NCI-H345 (cell line): ENCODE measurements around the gene MRPL32.

Experiments
- DNase-seq: peaks from one replicate; lab custom pipeline; 2025; lab: John Stamatoyannopoulos, UW

The MRPL32 gene

DNA sequence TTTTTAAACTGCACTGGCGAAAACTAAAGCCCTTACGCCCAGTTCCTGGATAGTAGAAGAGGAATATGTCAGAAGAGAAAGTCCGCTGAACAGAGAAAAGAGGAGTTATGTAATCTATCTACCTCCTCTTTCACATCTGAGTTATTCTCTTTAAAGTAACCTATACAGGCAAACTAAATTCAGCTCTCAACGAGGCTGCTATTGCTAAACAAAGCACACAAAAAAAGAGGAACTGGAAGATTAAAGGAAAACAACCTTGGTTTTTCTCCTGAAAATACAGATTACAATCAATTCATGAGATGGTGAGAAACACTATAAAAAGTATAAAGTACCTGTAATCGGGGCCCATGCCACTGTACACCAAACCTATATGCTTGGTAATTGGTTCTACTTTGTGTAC, 6.0 kb upstream of the MRPL32 start:
- no peak for DNase-seq

GRCh38 chr7:42928754-42929153, 3.4 kb upstream of the MRPL32 start:
- DNase-seq = no peak

- no peak for DNase-seq
These were observed 2.7 kb upstream of the MRPL32 start for GRCh38 chr7:42929449-42929848.

DNA sequence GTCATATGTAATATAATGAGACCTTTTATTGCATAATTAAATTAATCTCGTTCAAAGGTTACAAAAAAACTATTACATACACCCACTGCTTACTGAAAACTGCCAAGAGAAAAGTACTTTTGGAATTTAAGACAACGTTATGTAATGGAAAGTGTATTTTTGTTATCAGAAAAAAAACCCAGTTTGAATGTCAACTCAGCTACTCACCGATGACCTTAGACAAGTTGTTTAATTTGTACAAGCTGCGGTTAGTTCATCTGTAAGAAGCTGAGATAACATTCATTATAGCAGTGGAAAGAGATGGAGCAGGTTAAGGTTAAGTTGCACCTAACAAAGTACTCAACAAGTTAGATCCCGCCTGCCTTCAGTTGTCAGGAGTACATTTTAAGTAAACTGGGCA, 1.3 kb upstream of the MRPL32 start:
- no peak for DNase-seq

DNA sequence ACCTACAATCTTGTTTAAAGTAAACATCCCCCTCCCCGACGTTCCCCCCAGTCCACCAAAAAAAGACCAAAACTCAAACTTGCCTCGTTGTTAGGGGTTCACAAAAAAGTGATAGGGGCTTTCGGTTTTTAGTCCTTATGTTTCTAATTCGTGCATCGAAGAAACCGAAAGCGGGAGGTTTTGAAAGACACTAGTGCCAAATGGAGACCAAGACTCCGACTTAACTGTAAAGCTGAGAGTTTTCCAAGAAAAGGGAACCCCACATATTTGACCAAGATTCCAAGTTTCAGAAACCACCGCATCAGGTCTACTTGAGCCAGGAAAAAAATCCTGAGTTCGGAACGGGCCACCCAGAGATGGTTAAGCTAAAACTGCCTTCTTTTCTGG, 736 bp upstream of the MRPL32 start:
- no peak for DNase-seq

DNA sequence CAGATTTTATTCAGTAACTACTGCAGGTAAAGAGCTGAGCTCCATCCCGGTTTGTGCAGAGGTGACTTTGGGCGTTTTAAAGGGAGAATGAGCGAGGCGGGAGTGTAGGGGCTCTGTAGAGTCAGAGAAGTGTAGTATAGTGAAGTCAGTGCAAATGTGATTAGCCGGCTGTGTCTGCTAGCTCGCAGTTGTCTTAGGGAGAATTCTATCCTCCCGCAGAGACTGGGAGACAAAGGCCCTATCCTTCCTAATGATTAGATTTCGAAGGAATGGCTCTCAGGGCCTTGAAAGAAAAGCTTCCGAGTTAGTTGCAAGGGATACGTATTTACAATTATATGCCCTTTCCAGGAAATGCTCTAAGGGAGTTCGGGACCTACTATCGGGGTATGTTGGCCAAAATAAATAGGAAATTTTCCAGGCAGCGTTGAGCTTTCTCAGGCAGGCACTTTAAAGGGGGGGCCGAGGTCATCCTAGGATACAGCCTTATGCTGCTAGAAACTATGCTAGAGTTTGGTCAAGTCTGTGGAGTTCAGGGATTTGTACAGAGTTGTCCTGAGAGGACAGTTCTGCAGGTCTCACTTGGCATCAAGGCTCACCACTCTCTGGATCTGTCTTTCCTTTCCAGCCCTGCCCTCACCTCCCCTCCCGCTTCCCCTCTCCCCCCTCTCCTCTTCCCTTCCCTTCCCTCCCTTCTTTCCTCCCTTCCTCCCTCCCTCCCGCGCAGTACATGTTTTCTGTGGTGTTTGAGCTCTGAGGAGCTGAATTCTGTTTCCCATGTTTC, 825 bp downstream of the MRPL32 start:
- peak; percentile 19 for DNase-seq

GRCh38 chr7:42934291-42934690, 2.1 kb downstream of the MRPL32 start:
- DNase-seq = no peak

- no peak for DNase-seq
These were observed 3.7 kb downstream of the MRPL32 start for GRCh38 chr7:42935861-42936260.

DNA sequence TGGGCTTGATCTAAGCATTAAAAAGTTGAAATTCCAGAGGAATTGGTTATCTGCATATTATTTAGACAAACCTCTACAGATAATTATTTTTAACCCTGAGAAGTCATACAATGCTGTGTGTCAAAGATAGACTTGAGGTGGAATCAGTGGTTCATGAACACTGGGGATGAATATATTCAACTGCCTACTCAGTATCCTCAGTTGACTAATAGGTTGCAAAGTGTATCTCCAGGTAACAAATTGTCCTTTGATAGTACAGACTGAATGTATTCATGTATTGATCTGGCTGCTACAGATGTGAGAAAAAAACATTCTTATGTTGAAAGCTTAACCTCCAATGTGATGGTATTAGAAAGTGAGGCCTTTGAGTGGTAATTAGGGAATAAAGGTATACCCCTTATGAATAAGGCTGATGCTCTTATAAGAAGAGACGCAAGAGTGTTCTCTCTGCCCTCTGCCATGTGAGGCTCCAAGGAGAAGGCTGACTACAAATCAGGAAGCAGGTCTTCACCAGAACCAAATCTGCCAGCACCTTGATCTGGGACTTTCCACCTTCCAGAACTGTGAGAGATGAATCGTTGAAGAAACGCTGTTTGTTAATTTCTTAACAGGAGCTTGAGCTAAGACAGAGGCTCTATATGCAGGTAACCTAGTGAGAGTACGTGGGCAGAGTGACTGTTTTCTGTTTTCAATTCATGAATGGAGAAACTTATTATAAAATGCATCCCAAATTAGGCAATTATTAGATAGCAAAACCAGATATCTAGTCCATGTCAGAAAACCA, 7.5 kb downstream of the MRPL32 start:
- DNase-seq = no peak

DNA sequence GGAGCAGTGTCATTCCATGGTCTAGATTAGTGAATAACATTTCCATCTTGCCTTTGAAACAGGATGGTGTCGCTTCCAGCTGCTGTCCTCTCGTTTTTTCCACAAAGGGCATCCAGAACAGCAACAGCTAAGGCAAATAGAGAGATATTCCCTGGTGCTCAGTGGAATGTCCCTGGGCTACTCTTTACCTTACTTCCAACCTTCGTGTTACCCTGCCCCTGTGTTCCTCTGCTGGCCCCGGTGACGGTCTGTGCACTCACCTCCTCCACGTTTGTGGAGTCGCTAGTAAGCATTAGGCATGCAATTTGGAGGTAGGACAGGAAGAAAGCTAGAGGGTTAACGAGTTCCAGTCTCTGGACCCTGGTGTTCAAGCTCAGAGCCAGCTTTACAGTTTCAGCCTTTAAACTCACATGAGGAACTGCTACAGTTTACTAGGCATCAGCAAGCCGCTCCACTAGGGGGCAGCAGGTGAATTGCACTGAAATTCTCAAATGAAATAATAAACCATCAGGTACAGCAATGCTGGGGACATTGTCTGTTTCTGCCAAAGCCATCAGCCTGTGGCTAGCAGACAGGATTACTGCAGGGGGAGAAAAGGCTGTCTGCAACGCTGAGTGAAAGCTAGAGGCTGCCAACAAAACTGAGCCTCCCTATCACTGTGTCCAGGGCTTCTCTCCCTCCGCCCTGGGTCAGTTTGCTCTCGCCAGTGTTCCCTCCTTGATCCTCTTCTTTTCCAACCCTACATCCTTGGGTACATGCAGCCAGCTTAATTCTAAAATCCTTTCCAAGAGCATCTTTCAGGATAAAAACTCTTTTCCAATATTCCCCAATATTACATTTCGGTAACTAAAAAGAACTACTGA, 9.0 kb downstream of the MRPL32 start:
- peak; percentile 84 for DNase-seq

DNA sequence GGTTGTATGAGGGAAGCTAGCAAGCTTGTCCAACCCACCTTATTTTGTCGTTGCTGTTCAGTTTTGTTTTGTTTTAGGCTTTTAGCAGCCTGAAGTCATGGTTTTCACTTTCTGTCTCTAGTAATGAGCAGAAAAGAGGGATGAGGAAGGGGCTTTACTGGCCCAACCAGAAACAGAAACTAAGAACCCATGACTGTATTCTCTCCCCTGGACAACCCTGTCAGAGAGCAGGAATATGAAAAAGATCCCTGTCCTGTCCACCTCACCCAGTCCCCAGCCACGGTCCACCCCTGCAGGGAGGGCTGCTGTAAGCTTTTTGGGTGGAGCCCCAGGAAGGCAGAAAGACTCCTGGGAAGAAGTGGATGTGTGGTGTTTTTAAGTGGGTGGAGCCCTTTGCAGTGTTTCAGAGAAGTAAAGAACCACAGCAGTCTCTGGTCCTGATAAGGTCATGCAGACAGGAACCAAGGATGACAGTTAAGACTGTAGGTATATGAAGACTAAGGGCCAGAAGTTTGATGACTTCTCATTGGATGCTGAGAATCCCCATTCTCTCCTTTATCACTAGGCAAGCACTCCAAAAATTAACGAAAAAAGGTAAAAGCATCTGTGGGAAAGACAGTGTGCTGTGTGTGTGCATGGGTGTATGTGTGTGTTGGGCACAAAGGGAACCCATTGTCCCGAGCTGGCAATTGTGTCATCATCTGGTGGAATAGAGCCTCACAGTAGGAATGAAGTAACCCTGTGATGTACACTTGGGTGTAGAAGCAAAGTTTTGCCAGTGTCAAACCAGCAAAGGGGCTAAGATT, 13.8 kb downstream of the MRPL32 start:
- no peak for DNase-seq

- no peak for DNase-seq
These were observed 14.4 kb downstream of the MRPL32 start for GRCh38 chr7:42946627-42946950.

GRCh38 chr7:42947521-42947920, 15.3 kb downstream of the MRPL32 start:
- no peak for DNase-seq

- no peak for DNase-seq
These were observed 18.2 kb downstream of the MRPL32 start for GRCh38 chr7:42950417-42950816.

GRCh38 chr7:42952328-42952727, 20.2 kb downstream of the MRPL32 start:
- DNase-seq = no peak

DNA sequence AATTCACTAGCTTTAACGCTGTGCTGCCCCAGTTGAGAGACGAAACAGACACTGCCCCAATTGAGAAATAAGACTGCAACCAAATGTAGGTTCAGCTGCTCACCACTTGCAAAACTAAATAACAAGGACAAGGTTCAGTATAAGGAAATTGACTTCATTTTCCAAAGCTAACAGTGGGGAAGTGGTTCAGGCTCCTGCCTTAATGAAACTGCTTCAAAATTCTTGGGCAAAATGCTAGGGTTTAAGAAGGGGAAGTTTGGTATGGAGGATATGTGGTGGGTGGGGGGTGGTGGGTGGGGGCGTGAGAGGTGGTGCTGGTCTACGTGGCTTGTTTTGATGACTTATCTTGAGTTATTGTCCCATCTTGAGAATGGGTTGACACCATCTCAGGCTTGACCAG, 21.8 kb downstream of the MRPL32 start:
- DNase-seq = no peak

GRCh38 chr7:42956062-42956461, 23.9 kb downstream of the MRPL32 start:
- no peak for DNase-seq

DNA sequence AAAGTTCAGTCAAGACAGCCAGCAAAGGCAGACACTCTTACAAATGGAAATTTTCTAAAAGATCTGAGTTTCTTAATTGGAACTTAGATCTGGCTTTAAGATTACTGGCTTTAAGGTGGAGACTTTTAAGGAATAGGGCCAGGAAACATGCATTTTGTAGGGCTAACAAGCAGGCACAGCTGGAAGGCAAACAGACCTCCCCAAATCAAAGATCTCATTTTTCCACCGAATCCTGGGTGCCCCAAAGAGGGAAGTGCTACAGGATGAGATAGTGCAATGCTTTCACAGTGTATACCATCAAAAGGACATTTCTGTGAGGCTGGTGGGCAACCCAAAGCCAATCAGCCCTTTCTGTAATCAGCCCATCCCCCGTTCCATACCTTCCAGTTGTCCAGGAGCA, 27.4 kb downstream of the MRPL32 start:
- DNase-seq = no peak

DNA sequence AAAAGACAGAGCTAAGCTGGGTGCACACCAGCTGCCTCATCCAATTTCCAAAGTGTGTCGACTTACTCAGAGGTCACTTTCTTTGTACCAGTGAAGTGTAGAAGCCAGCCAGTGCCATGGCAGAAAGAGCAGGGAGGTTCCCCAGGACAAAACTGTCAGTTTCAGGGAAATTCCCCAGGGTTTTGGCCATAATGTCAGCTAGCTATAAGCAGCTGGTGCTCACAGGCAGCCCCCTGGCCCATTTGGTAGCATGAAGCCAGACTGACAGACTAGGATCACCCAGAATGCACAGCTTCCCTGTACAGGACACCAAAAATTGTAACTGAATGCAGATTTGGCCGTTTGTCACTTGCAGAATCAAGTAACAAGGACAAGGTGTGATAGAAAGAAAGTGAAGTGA, 28.6 kb downstream of the MRPL32 start:
- no peak for DNase-seq

- no peak for DNase-seq
These were observed 29.0 kb downstream of the MRPL32 start for GRCh38 chr7:42961170-42961569.

- DNase-seq = no peak
These were observed 32.1 kb downstream of the MRPL32 start for GRCh38 chr7:42964293-42964692.
